SK-N-MC (cell line): ENCODE results near the gene MIDN.

ENCODE experiments used
- DNase-seq: peaks from one replicate; pipeline ENCODE4 v3.0.0-alpha.2; 2011; ENCODE audit warnings: low read depth, low spot score
- H3K27ac ChIP-seq: fragments of 200-600 bp; sonication (generic); 2 replicates; pipeline ENCODE4 v1.5.1; 2016; ENCODE audit warnings: mixed run types
- H3K36me3 ChIP-seq: fragments of 200-600 bp; sonication (generic); 2 replicates; pipeline ENCODE4 v1.6.1; 2017; ENCODE audit warnings: antibody characterized with exemption, low read length, mixed read lengths; ENCODE audit not compliant: insufficient read depth
- H3K4me3 ChIP-seq: fragments of 200-600 bp; sonication (generic); 2 replicates; pipeline ENCODE4 v1.5.1; 2016
- H3K9ac ChIP-seq: fragments of 200-600 bp; sonication (generic); 2 replicates; pipeline ENCODE4 v1.8.0; 2017; ENCODE audit warnings: mixed run types, mixed read lengths; ENCODE audit not compliant: insufficient read length
- H3K9me3 ChIP-seq: fragments of 200-600 bp; sonication (generic); 2 replicates; pipeline ENCODE4 v1.6.1; 2017; ENCODE audit warnings: low read depth, mild to moderate bottlenecking, antibody characterized with exemption, low read length, moderate library complexity, mixed read lengths
- EZH2 ChIP-seq: fragments of 200-600 bp; sonication (generic); IDR thresholded peaks from one replicate; pipeline ENCODE4 v1.6.1; 2017; ENCODE audit warnings: antibody characterized with exemption
- FOXP2 ChIP-seq: optimal IDR thresholded peaks from 2 replicates; pipeline ENCODE3; 2011; ENCODE audit warnings: mild to moderate bottlenecking, moderate library complexity; ENCODE audit not compliant: insufficient read depth; ENCODE audit errors: extremely low read length, control extremely low read depth
- POLR2AphosphoS5 ChIP-seq: IDR thresholded peaks from 2 replicates; pipeline ENCODE4 v1.6.1; 2012; ENCODE audit warnings: mild to moderate bottlenecking, low read depth, low read length, borderline replicate concordance

MIDN gene

GRCh38 chr19:1278713-1279660 lies 30.6 kb downstream of the MIDN start:
- Histone ChIP-seq H3K4me3 (no peak overlapping the region), H3K9ac (no peak overlapping the region), H3K36me3 (peaks cover 11% of the 10 kb centered on the region), H3K9me3 (no peaks in the 10 kb centered on the region), H3K27ac (no peak overlapping the region)
- TF ChIP-seq FOXP2 (no peak), POLR2AphosphoS5 (no peak), EZH2 (no peak)
- no peak for DNase-seq

- Histone ChIP-seq H3K4me3 (no peak overlapping the region), H3K27ac (no peak overlapping the region), H3K9me3 (no peaks in the 10 kb centered on the region), H3K9ac (no peak overlapping the region), H3K36me3 (peaks cover 2% of the 10 kb centered on the region; the same call in 1 of the 2 replicates)
- no peak for DNase-seq
- TF ChIP-seq POLR2AphosphoS5 (peak; percentile 9; the same call in 1 of the 2 replicates), EZH2 (no peak)
These were observed 31.5 kb downstream of the MIDN start for GRCh38 chr19:1279782-1280341.

- H3K4me3 ChIP-seq = no peak overlapping the region
- no peaks in the 10 kb centered on the region for H3K36me3 ChIP-seq
- DNase-seq = no peak
- H3K27ac ChIP-seq = no peak overlapping the region
- TF ChIP-seq POLR2AphosphoS5 (no peak; the same call in 1 of the 2 replicates), EZH2 (no peak), FOXP2 (no peak)
- H3K9me3 ChIP-seq = no peaks in the 10 kb centered on the region
- H3K9ac ChIP-seq = no peak overlapping the region
These were observed 32.5 kb downstream of the MIDN start for GRCh38 chr19:1280636-1281568.

- Histone ChIP-seq H3K9ac (no peak overlapping the region), H3K36me3 (no peaks in the 10 kb centered on the region), H3K4me3 (no peak overlapping the region), H3K9me3 (no peaks in the 10 kb centered on the region), H3K27ac (no peak overlapping the region)
- TF ChIP-seq EZH2 (no peak), POLR2AphosphoS5 (no peak), FOXP2 (no peak)
- no peak for DNase-seq
These were observed 33.3 kb downstream of the MIDN start for GRCh38 chr19:1281569-1282287.

GRCh38 chr19:1282588-1283206 lies 34.3 kb downstream of the MIDN start:
- no peak for TF ChIP-seq FOXP2
- TF ChIP-seq EZH2 = no peak
- no peak for TF ChIP-seq POLR2AphosphoS5
- H3K4me3 ChIP-seq = no peak overlapping the region
- no peak overlapping the region for H3K27ac ChIP-seq
- DNase-seq = no peak
- no peaks in the 10 kb centered on the region for H3K9me3 ChIP-seq
- no peaks in the 10 kb centered on the region for H3K36me3 ChIP-seq
- H3K9ac ChIP-seq = no peak overlapping the region

- TF ChIP-seq EZH2 = no peak
- TF ChIP-seq FOXP2 = no peak
- TF ChIP-seq POLR2AphosphoS5 = no peak
- no peak overlapping the region for H3K4me3 ChIP-seq
- H3K36me3 ChIP-seq = no peaks in the 10 kb centered on the region
- H3K9me3 ChIP-seq = no peaks in the 10 kb centered on the region
- no peak overlapping the region for H3K27ac ChIP-seq
- H3K9ac ChIP-seq = no peak overlapping the region
- DNase-seq = no peak
These were observed 35.0 kb downstream of the MIDN start for GRCh38 chr19:1283207-1283916.

GRCh38 chr19:1283917-1284292 lies 35.5 kb downstream of the MIDN start:
- no peak for TF ChIP-seq POLR2AphosphoS5
- no peak for TF ChIP-seq EZH2
- TF ChIP-seq FOXP2 = no peak
- H3K36me3 ChIP-seq = no peaks in the 10 kb centered on the region
- no peak for DNase-seq
- no peaks in the 10 kb centered on the region for H3K9me3 ChIP-seq
- no peak overlapping the region for H3K4me3 ChIP-seq
- H3K27ac ChIP-seq = no peak overlapping the region
- no peak overlapping the region for H3K9ac ChIP-seq
